ENCODE measurements around the gene ANKRD55.

DNA sequence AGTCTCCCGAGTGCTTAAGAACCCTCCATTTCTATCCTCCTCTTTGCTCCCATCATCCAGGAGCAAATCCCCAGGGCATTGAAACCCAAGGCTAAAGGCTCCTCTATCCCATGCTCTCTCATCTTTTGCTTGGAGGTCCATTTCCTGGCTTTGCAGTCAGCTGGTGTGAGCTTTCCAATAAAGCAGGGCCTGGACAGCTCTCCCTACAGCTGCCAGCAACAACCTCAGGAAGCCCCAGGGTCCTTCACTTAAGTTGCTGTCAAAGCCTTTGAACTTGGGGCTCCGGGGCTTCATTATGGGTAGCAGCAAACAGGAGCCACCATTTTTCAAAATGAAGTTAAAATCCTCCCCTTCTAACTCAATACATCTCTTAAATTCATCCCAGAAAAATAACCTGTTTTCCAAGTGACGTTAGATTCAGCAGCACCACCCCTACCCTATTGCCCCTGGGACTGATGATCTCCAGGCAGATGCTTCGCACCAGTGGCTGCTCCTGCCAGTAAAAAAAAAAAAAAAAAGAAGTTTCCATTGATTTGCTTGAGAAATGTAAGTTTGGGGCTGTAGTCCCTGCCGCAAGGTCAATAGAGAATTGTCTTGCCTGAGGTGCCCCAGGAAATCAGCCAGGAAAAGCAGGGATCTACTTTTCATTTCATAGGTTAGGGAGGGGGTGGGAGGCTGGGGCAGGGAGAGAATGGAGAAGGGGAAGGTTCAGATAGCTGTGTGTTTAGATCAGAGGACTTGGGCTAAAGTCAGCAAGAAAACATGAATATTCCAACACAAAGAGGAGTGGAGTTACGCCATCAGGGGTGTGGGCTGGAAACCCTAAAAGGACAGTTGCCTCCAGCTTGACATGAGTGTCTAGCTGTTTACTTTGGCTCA lies 154.6 kb downstream of the ANKRD55 start:
- no peak for TF ChIP-seq CTCF (IDR thresholded peaks at IDR 0.05)
- no peak for TF ChIP-seq POLR2A (IDR thresholded peaks at IDR 0.05)
- TF ChIP-seq EP300 (IDR thresholded peaks at IDR 0.05), result no peak

All from suprapubic skin (tissue), 3 donors.